ENCODE data around the gene SPP1.

Gene SPP1

GRCh38 chr4:87956501-87956900 is 19.0 kb upstream of the SPP1 start:
- DNase-seq (ENCODE audit: low read depth) = no peak

GRCh38 chr4:87957061-87957460 is 18.5 kb upstream of the SPP1 start:
- DNase-seq (ENCODE audit: low read depth) = no peak

DNA sequence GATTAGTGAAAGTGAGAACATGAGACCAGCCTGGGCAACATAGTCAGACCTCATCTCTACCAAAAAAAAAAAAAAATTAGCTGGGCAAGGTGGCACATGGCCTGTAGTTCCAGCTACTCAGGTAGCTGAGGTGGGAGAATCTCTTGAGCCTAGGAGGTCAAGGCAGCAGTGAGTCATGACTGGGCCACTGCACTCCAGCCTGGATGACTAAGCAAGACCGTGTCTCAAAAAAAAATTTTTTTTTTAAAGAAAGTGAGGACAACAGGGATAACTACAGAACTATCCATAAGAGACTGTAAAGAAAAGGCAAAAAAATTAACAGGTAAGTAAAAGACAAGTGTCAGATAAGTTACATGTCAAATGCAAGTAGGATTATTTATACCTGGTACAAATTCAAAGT is 13.5 kb upstream of the SPP1 start:
- DNase-seq (ENCODE audit: low read depth) = no peak

DNA sequence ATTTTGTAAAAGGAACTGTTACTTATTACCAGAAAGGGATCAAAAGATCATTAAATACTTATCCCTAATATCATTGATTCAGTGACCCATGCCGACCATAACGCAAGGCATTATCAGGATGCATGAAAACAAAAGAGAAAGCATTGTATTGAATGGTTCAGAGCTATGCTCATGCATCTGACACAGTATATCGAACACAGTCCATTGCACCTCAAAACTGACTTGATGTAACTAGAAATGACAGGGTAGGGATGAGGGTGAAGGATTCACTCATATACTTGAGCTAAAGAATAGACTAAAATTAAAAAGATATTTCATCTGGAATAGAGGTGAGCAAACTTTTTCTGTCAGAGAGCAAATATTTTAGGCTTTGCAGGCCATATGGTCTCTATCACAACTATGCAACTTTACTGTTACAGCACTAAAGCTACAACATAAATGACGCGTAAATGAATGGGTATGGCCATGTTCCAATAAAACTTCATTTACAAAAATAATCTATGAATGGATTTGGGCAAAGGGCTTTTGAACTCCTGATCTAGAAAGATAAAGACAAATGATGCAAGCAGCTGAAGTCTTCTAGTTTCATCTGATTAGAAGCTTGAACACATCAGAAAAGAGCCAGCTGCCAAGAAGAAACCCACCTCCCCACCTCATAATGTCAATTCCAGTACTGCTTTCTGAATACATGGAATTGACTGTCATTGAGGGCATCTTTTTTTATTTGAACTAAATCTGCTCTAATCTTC is 12.9 kb upstream of the SPP1 start:
- DNase-seq (ENCODE audit: low read depth) = no peak

DNA sequence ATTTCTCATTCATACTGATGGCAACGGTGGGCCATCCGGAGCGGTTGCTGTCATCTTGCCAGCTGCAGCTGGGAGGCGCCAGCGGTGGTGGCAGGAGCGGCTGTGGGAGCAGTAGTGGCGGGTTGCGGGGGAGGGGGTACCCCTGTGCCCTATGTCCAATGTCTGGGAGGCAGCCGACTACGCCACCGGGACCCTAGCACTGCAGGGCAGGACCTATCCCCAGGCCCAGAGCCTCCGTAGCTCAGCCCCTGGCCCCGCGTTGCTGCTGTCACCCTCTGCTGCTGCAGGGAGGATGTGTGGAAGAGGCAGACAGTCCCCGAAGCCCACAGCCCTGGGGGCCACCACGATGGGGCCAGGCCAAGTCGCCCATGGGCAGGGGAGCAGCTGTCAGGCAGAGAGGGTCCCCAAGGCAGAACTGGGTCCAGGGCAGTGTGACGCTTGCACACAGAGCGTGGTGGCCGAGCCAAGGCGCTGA is 10.0 kb upstream of the SPP1 start:
- no peak for DNase-seq (ENCODE audit: low read depth)

DNA sequence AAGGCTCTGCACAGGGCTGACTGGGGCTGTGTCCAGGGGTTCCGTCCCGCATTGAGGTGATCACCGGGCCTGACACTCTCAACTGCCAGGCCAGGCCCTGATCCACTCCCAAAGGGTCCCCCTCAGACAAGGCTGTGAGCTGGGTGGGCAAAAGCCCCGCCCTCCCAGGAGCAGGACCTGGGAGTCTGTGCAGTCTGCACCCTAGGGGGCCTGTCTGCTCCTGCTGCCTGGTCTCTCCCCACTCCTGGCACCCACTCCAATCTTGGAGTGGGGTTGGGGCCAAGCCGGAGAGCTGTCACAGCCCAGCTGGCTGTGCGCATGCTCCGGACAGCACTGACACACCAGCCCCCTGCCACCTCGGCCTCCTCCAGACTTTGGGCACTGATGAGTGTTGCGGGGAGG is 9.4 kb upstream of the SPP1 start:
- no peak for DNase-seq (ENCODE audit: low read depth)

DNA sequence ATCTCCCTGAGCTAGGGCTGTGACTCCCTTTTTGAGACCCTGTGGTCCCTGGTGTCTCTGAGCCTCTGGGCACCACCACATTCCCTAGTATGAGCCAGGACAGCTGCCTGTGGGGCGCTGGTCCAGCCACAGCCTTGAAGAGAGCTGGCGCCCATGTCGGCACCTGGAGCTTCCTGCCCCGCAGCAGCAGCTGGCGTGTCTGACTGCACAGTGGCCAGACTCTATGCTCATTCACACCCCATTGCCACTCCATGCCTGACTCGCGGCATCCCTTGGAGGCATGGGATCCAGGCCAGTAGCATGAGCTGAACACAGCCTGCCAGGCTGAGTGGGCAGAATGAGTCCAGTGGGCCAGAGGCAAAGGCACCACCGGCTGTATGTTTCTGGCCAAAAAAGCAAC is 8.3 kb upstream of the SPP1 start:
- DNase-seq (ENCODE audit: low read depth) = no peak

GRCh38 chr4:87970121-87970520 is 5.4 kb upstream of the SPP1 start:
- no peak for DNase-seq (ENCODE audit: low read depth)

GRCh38 chr4:87971866-87972265 is 3.6 kb upstream of the SPP1 start:
- DNase-seq (ENCODE audit: low read depth) = no peak

- DNase-seq (ENCODE audit: low read depth) = no peak
These were observed 2.0 kb upstream of the SPP1 start for GRCh38 chr4:87973283-87974169.

DNA sequence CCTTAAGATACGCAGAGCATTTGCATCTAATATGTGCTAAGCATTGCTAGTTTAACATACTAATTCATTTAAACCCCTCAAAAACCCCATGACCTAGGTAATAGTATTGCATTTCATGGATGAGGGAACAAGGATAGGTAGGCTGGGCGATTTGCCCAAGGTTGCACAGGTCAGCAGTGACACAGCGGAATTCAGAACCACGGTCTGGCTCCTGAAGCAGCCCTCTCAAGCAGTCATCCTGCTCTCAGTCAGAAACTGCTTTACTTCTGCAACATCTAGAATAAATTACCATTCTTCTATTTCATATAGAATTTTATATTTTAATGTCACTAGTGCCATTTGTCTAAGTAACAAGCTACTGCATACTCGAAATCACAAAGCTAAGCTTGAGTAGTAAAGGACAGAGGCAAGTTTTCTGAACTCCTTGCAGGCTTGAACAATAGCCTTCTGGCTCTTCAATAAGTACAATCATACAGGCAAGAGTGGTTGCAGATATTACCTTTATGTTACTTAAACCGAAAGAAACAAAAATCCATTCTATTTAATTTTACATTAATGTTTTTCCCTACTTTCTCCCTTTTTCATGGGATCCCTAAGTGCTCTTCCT is 555 bp upstream of the SPP1 start:
- no peak for DNase-seq (ENCODE audit: low read depth)

GRCh38 chr4:87977521-87978278 is 2.2 kb downstream of the SPP1 start:
- no peak for DNase-seq (ENCODE audit: low read depth)

GRCh38 chr4:87978681-87979080 is 3.2 kb downstream of the SPP1 start:
- no peak for DNase-seq (ENCODE audit: low read depth)

GRCh38 chr4:87979810-87980209 is 4.3 kb downstream of the SPP1 start:
- no peak for DNase-seq (ENCODE audit: low read depth)

GRCh38 chr4:87981486-87981885 is 6.0 kb downstream of the SPP1 start:
- no peak for DNase-seq (ENCODE audit: low read depth)

DNA sequence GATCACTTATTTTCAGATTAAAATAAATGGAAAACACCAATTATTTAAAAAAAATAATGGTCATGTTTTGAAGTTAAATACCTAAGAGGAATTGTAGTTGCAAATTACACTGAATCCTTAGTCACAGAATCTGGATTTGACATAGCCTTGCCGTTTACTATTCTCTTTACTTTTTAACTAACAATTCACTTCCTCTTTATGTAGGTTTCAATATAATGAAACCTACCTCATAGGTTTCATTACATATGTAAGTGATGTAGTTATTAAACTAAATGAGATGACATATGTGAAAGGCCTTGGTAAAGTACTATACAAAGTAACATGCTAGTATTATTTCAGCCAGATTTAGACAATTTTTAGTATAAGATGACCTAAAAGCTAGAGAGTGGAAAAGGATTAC is 6.5 kb downstream of the SPP1 start:
- no peak for DNase-seq (ENCODE audit: low read depth)

DNA sequence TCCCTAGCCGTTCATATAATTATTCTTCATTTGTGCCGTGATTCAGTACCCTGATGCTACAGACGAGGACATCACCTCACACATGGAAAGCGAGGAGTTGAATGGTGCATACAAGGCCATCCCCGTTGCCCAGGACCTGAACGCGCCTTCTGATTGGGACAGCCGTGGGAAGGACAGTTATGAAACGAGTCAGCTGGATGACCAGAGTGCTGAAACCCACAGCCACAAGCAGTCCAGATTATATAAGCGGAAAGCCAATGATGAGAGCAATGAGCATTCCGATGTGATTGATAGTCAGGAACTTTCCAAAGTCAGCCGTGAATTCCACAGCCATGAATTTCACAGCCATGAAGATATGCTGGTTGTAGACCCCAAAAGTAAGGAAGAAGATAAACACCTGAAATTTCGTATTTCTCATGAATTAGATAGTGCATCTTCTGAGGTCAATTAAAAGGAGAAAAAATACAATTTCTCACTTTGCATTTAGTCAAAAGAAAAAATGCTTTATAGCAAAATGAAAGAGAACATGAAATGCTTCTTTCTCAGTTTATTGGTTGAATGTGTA is 7.0 kb downstream of the SPP1 start:
- no peak for DNase-seq (ENCODE audit: low read depth)

- no peak for DNase-seq (ENCODE audit: low read depth)
These were observed 8.5 kb downstream of the SPP1 start for GRCh38 chr4:87983996-87984395.

DNA sequence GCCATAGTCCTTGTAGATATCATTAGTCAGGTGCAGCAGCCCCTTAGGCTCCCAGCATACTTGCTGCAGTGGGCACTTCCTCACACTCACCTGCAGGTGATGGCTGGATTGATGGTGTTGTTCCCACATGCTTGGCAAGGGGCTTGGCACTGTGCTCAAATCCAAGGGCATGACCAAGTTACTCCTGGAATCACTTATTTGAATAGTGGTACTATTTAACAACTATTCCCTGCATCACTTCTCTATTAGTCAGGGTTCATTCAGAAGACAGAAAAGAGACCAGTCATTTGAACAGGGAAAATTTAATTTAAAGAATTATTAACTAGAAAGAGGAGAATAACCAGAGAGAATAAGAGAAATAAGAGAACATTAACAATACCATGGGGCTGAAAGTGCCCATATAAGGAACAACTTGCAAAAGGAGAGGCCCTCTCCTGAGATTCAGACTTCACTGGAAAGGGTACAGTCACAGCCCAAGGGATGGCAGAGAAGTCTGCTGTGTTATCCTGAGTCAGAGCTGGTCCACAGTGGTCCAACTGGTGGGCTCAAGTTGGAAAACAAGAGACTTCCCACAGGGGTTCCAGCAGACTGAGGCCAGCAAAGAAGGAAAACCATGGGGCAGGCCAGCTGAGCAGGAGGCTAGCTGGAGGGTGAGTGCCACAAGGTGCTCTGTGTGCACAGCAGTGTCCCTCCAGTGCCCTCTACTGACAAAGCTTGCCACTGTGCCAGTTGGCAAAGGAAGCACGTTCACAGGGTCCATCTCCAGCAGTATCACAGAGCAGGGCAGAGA is 9.8 kb downstream of the SPP1 start:
- DNase-seq (ENCODE audit: low read depth) = no peak

GRCh38 chr4:87985887-87986200 is 10.3 kb downstream of the SPP1 start:
- no peak for DNase-seq (ENCODE audit: low read depth)

DNA sequence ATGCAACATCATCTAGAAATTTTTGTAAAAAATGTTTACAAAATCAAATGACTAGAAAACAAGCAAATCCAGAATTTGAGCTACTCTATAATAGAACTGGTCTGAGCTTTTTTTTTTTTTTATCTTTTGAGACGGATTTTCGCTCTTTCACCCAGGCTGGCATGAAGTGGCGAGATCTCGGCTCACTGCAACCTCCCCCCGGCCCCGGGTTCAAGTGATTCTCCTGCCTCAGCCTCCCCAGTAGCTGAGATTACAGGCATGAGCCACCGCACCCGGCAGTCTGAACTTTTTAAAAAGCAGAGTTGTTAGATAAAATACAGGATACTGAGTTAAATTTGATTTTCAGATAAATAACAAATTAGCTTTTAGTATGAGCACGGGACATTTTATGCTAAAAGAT is 11.0 kb downstream of the SPP1 start:
- no peak for DNase-seq (ENCODE audit: low read depth)

Measured in stimulated activated CD8-positive, alpha-beta memory T cell treated with anti-CD3 and anti-CD28 coated beads, Interleukin-7, amount 100 ng/mL, for 24 hours (primary cell).